Skeletal muscle cell (primary cell): Measurements from ENCODE around the gene PDE4B.
A peak's percentile ranks its signal among the peaks of the same experiment; 100 is the strongest.

Experiments used
- DNase-seq: peaks from one replicate; pipeline ENCODE4 v3.0.0-alpha.2; 2010; ENCODE audit warnings: low read depth
- H3K4me3 ChIP-seq: 2 replicates; pipeline ENCODE4 v1.5.1; 2011; ENCODE audit warnings: low read depth, mild to moderate bottlenecking, control low read depth, low read length, moderate library complexity

PDE4B gene

DNA sequence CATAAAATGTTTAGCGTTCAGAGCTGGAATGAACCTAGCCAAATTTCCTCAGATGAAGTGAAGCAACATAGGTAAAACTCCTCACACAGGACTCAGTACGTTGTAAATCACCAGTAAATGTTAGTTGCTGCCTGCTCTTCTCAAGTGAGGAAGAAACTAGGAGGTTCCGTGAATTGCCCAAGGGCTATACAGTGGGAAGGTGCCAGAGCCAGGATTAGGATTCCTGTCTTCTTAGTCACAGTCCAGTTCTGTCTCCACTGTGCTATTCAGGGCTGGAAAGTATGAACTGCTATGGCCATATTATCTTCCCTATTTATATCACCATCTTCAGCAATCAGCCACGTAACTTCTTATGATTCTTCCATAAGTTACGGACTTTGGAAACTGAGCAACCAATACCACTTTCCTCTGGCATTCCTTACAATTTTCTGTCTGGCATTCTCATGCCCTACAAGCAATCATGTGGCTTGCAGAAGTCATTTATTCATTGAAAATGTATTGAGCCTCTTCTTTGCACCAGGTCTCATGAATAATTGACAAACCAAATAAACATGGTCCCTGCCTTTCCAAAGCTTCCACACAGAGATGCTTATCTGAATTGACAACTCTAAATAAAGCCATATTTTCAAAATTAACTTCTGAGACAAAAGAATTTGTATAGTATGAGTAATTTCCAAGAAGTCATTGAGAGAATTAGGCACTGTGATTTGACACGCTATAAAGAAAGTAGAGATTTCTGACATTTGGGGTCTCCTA, 469.7 kb downstream of the PDE4B start:
- no peak overlapping the region for H3K4me3 ChIP-seq
- DNase-seq, result peak; percentile 81

DNA sequence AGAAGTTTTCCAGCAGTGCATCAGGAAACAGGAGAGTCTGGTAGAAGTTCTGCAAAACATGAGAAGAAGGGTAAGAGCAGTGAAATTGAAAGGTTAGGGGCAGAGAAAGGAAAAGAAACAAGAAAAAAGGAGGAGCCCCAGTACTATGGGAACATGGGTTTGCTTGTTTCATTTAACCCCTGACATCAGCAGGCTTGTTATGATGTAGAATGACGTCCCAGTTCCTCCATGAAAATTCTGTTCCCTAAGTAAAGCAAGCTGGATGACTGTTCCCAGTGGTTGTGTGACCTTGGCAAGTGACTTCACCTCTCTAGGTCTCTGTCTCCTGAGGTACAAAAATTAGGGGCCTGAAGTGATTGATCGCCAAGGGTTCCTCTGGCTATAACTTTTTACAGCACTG, 472.6 kb downstream of the PDE4B start:
- no peak for DNase-seq
- no peak overlapping the region for H3K4me3 ChIP-seq

DNA sequence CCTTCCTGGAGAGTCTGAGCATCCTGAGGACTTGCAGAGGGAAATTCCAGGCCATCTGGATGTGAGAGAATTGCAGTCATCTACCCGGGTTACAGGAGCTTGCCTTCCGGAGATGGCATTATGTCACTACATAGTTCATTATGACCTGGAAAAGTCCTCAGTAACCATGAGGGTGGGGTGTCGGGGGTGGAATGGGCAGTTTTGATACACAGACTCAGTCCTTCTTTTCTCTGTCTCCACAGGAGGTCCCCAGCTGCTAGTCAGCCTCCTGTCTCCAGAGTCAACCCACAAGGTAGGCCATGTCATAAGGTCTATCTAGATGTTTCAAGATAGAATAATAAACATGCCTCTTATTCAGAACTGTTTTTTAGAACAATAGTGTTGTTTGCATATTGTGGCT, 473.1 kb downstream of the PDE4B start:
- DNase-seq, result no peak
- H3K4me3 ChIP-seq, result no peak overlapping the region

DNA sequence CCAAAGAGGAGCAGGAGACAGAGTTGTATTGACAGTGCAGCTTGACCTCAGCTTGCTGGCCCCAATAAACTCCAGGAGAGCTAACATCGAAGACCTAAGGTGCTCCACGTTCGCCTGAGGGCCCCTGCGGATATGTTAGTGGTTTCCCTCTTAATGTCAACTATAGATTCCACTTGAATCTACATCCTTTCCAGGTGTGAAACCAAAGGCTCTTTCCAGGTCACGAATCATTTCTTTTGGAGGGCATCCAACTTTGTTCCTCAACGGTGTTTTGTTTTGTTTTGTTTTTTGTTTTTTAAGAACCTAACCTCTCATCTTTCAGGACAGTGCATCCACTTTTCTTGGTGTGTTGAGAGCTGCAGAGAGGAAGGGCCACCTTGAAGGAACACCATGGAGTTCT, 473.7 kb downstream of the PDE4B start:
- H3K4me3 ChIP-seq, result no peak overlapping the region

DNA sequence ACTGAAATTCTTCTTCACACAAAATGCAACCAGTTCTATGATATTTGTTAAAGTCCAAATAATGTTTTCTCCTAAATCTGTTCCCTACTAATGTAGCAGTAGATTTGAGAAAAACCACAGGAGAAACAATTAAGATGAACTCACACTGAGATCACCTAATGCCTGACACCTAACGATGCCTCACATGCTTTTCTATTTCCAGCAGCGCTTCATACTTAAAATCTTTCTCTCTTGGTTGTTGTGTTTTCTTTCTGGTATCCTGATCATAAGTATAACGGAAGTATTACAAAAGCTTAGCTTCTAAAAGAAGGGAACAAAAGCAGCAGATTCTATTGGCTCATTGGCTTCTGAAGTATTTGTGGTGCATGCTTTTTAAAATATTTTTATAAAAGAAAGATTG, 474.1 kb downstream of the PDE4B start:
- DNase-seq, result no peak
- no peak overlapping the region for H3K4me3 ChIP-seq

More for the DNA sequence above, 473.7 kb downstream of the PDE4B start:
- DNase-seq, result no peak

DNA sequence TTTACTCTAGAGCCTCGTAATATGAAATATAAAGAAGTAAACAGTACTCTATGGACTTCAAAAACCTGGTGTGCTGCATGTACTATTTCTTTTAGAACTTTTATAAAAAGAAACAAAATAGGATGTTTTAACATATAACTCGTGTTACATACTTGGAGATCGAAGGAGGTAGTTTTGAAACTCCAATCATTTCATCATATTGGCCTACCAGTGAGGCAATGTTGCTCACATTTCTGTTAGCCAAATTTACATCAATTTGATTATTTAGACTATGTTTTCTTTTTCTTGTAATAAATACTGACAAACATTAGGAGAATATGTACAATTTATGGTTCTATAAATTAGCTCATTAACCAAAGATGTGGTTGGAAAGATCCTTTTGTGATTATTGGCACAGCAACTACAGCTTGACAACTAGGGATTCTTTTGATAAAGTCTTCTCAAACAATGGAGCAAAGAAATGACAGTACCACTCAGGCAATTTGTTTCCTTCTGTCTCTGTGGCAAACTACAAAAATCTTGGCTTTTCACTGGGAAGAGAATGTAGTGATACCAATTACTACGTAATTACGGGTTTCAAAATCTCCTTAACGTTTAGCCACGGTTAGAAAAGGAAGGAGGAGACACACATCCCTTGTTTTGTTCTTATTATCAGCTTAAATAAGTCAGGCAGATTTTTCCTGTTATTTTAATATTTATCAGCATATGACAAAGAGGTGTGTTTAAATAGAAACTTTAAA, 474.7 kb downstream of the PDE4B start:
- no peak for DNase-seq
- no peak overlapping the region for H3K4me3 ChIP-seq

DNA sequence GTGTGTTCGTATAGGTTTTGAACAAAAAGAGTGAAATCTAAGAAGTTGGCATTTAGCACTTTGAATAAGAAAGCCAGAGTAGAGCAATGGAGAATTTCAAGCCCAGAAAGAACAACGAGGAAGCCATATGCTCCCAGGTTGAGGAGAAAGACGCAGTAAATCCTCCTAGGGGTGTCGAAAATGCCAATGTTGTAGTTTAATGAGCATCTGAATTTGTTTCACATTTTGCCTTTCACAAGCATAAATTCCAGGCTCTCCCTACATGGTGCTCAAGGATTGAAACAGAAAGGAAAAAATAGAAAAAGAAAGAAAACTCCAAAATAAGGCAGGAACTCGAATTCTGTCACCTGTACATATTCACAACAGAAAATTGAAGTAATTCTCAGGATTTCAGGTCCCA, 476.5 kb downstream of the PDE4B start:
- DNase-seq, result no peak
- no peak overlapping the region for H3K4me3 ChIP-seq

DNA sequence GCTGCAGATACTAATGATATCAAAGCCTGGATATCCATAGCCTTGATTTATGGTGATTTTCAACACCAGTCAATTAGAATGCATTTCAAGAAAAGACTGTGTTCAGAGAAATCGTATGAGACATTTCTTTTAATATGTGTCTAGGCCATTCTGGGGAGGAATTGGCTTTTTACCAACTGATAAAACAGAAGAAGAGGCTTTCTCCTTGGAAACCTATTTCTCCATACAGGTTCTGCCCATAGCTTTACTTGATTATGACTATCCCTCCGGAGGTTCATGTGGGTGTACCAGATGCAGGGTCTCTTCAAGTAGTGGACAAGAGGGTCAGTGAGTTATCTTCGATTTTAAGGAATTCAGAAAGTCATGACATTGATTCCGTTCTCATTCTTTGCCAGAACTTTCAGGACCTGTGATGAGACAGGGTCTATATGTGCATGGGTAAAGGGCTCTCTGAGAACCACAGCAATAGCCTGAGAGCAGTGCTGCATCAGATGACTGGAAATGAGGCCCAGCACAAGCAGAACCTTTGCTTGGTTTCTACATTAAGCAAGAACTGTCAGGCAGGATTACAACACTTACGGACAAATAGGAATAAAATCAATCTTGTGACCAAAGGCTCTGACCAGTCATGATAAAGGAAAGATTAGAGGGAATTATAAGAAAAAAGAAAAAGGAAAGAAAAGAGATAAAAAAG, 477.6 kb downstream of the PDE4B start:
- H3K4me3 ChIP-seq, result no peak overlapping the region
- peak; percentile 73 for DNase-seq

DNA sequence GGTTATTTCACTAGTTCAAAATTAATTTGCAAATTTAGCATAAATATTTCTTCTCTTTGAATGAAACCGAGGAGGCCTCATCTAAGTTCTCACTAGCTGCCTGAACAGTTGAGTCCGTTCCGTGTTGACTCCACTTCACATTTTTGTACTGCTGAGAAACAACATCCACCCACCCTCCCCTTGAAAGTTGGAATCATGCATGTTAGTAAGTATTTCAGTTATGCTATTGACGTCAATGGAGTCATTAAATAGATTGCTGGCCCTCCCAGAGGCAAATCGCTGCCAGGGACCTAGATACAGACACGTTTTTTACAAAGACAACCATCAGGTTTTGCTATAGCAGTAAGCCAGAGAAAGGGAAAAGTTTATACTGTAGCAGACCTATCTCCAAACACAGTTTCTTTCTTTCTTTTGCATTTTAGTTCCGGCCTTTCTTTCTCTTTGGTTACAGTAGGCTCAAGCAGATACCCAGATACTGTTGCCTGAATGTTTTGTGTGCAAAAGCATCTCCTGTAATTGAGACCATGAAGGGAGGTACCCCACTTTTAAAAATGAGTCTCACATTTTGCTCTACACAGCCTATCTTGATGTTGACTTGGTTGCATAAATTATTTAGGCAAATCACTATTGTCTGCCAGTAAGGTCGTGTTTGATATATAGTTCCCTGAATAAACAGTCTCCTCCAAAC, 478.7 kb downstream of the PDE4B start:
- DNase-seq, result peak; percentile 98
- no peak overlapping the region for H3K4me3 ChIP-seq

DNA sequence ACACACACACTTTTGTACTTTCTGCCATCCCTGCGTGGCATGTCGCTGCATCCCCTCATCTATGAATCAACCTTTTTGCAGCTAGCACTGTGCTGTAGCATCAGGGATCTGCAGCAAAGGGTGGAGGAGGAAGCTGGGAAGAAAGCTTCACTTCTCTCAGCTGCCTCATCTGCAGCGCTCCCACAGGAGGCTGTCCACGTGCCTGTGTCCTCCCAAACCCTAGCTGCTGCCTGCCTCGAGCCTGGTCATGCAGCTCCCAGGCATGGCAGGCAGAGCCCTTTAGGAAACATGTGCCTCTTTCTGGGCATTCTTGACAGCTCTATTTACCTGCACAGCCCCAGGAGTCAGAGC, 479.2 kb downstream of the PDE4B start:
- no peak for DNase-seq
- no peak overlapping the region for H3K4me3 ChIP-seq

DNA sequence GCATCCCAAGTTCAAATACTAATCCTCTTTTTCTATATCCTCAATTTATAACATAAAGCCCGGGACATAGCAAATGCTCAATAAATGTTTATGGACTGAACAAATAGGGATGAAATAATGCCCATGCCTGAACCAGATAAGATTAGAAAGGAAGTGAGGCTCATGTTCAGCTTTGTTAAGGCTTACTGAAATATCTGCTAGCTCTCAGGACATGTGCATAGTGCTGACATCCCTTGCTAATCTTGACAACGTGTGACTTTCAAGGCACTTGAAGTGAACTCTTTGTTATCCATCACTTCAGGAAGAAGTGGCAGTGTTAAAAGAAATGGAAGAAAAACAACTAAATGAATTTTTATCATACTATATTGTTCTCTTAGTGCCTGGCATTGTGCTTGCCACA, 481.0 kb downstream of the PDE4B start:
- no peak overlapping the region for H3K4me3 ChIP-seq
- DNase-seq, result no peak

DNA sequence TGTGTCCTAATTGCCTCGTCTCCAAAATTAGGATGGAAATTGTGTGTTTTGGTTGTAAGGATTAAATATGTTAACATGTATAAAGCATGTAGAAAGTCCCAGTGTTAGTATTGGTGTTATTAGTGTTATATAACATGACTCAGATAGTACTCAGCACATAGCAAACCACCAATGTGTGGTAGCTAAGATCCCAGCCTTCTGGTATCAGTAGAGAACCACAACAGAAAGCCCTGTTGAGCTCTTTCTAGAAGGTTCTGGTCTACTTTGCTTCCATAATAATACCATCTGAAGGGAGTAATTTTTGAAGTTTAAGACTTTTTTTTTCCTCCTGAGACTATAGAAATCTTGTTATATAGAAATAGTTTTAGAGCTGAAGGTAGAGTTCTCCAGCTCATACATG, 481.9 kb downstream of the PDE4B start:
- DNase-seq, result no peak

DNA sequence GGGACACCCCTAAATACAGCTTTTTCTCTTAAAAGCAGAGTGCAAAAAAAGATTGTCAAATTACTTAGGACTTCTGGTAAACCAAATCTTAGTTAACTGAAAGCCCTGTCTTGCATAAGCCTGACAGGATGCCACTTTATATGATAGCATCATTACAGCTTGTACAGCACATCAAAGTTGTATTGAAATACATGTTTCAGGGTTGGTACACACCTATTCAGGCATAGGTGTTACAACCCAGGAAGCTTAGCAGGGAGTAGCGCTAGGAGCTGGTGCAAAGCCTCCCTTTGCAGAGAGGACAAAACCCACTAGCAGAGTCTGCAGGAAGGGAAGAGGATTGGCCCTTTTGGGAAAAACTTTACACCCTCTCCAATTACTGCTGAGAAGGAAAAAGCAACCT, 482.4 kb downstream of the PDE4B start:
- no peak overlapping the region for H3K4me3 ChIP-seq
- no peak for DNase-seq

More for the DNA sequence above, 481.9 kb downstream of the PDE4B start:
- H3K4me3 ChIP-seq, result no peak overlapping the region

DNA sequence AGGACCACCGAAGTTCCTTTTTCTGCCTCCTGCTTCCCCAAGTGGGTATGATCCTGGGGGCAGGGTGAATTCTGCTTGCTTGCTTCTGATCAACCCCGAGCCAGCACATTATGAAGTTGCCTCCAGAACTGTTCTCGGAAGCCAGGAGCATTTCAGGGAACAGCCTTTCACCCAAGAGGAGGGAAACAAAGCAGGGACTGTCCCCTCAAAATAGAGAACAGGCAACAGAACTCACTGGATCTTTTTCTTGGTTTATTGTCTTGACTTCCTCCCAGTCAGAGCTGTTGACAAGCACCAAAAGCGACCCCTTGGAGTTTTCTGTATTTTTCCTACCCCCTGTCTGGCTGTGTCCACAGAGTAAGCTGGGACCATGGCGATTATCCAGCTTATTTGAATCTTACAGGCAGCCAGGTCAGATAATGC, 482.9 kb downstream of the PDE4B start:
- H3K4me3 ChIP-seq, result no peak overlapping the region
- DNase-seq, result no peak

DNA sequence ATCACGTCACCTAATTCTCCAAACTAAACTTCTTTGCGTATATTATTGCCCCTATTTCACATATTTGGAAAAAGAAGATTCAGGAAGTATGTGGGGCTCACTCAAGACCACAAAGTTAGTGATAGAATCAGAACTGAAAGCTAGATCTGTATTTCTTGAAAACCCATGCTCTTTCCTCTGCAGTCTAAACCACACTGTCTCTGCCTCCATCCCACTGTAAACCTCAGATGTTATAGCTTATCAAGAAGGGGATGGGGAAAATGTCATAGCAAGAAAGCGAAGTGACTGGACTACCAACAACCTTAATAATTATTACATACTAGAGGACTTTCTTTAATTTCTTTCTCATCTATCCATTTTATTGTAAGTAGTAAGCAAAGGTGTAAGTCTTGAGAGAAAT, 483.5 kb downstream of the PDE4B start:
- H3K4me3 ChIP-seq, result no peak overlapping the region
- no peak for DNase-seq

DNA sequence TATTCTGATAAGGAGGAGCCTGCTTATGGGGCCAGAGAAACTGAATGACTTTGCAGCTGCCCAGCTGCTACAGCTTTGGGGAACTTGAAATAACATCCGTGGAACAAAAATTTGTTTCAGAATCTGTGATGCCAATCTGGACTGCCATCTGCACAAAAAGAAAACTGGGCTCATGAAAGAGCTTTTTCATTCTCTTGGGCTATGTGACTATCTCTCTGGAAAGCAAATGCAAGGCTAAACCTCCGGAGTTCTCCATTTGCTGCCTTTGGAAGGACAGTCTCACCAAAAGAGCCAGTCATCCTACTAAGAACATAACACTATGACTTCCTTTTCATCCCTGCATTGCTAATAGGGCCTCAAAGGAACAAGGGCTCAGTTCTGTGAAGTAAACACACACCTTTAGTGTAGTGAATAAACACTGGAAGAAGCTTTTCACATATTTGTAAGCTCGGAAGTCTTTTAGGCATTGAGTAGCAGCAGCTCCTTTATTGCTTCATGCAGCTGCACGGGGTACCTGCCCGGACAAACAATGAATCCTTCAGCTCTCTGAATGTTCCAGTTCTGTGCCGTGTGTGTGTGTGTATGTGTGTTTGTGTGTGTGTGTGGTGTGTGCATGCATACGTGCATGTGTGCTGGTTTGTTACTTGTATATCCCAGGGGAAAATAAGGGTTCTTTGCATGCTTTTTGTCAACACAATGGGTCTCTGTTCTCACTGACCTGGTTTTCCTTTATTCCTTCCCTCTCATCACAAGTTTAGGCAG, 485.7 kb downstream of the PDE4B start:
- H3K4me3 ChIP-seq, result no peak overlapping the region
- DNase-seq, result no peak

DNA sequence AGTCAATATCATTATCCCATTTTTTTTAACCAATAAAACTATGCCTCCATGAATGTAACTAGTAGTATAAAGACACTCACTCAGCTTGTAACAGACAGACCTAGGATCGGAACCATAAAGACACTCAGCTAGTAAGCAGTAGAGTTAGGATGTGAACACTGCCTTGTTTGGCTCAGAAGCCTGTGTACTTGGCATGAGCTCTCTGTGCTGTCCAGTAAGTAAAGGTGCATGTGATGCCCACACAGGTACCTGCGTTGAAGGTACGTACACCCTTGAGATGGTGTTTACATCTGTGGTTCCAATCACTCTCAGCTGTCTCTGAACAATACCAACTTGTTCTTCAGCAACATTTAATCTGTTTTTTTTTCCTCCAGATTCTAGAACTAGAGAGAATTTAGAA, 489.1 kb downstream of the PDE4B start:
- DNase-seq, result no peak
- no peak overlapping the region for H3K4me3 ChIP-seq

DNA sequence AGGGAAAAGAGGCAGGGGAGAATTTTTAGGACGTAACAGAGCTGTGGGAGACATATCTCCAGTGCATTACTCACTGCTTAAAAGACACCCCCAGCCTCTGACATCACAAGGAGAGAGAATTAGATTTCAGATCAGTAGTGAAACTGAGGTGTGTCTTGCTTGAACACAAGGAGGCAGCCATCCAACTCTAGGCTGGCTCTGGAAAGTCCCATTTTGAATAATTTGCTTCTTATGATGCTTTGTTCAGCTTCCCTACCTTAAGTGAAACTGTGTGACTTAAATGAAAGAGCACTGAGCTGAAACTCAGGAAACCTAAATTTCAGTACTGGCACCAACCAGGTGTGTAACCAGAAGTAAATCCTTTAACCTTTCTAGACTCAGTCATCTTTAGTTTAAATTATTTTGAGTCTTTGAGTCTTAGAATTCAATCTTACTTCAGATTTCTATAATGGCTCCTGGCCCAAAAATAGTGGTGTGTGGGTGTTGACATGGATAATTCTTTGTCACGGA, 489.7 kb downstream of the PDE4B start:
- H3K4me3 ChIP-seq, result no peak overlapping the region
- DNase-seq, result peak; percentile 82
